CD4-positive, alpha-beta T cell (primary cell): ENCODE results near the gene CCL17. TPM values are rescaled to one million over a fixed set of nuclear protein-coding genes. Genes with fewer than 3 reads are reported as not detected.

Experiments
- ATAC-seq: fragments of 200-7000 bp; cut with Tn5 transposase; one replicate; pipeline ENCODE4 v1.10.0; 2022; ENCODE audit warnings: mild to moderate bottlenecking; ENCODE audit not compliant: poor library complexity
- CTCF ChIA-PET: fragments of 350-600 bp; sonication (Branson Sonifier 250); formaldehyde crosslinking; loops from one replicate; lab custom pipeline; 2021; ENCODE audit warnings: antibody characterized with exemption, inconsistent platforms; lab: Charles Lee
- POLR2A ChIA-PET: fragments of 350-600 bp; sonication (Branson Sonifier 250); formaldehyde crosslinking; loops from one replicate; lab custom pipeline; 2021; ENCODE audit warnings: antibody characterized with exemption, inconsistent platforms; lab: Charles Lee
- DNase-seq, 14 experiments: peaks; one replicate each; pipeline ENCODE4 v3.0.0-alpha.2; 2013 to 2020; ENCODE audit warnings: mixed read lengths in 2 of 14
- H3K27ac ChIP-seq, 2 donors: one replicate each; pipeline versions ENCODE4 v1.5.1 to v1.7.0; 2013; ENCODE audit warnings: low read length in 2 of 2, low read depth in 1 of 2, mild to moderate bottlenecking in 1 of 2
- H3K27me3 ChIP-seq, 2 experiments: 1 replicate in 1 of 2; 2 replicates in 1 of 2; pipeline versions ENCODE4 v1.6.1 to v1.7.0; 2013; ENCODE audit warnings: low read length in 2 of 2, control low read depth in 1 of 2, mild to moderate bottlenecking in 1 of 2, moderate library complexity in 1 of 2; ENCODE audit not compliant: insufficient read depth in 2 of 2, control insufficient read depth in 1 of 2
- H3K36me3 ChIP-seq: one replicate; pipeline ENCODE4 v1.6.1; 2013; ENCODE audit warnings: low read length, control low read depth; ENCODE audit not compliant: insufficient read depth
- H3K4me1 ChIP-seq: one replicate; pipeline ENCODE4 v1.6.1; 2013; ENCODE audit warnings: low read length, control low read depth; ENCODE audit not compliant: insufficient read depth
- H3K4me3 ChIP-seq: one replicate; pipeline ENCODE4 v1.5.1; 2013; ENCODE audit warnings: mild to moderate bottlenecking, low read length, moderate library complexity
- H3K9me3 ChIP-seq, 2 experiments: 1 replicate in 1 of 2; 2 replicates in 1 of 2; pipeline versions ENCODE4 v1.6.1 to v1.7.0; 2013; ENCODE audit warnings: low read length in 2 of 2, mild to moderate bottlenecking in 2 of 2, control low read depth in 1 of 2, moderate library complexity in 1 of 2; ENCODE audit not compliant: control insufficient read depth in 1 of 2, insufficient read depth in 1 of 2
- H3K27ac Mint-ChIP-seq: one replicate; pipeline ENCODE4 v1.8.0; 2020; ENCODE audit warnings: mixed read lengths
- H3K27me3 Mint-ChIP-seq: one replicate; pipeline ENCODE4 v1.8.0; 2021; ENCODE audit warnings: mixed read lengths
- H3K36me3 Mint-ChIP-seq: one replicate; pipeline ENCODE4 v1.8.0; 2021; ENCODE audit warnings: low read depth, mixed read lengths
- H3K4me1 Mint-ChIP-seq: one replicate; pipeline ENCODE4 v1.8.0; 2021; ENCODE audit warnings: low read depth, mixed read lengths
- H3K4me3 Mint-ChIP-seq: one replicate; pipeline ENCODE4 v1.8.0; 2020; ENCODE audit warnings: mild to moderate bottlenecking, mixed read lengths
- H3K9me3 Mint-ChIP-seq: one replicate; pipeline ENCODE4 v1.8.0; 2020; ENCODE audit warnings: mixed read lengths
- CTCF ChIP-seq: fragments of 200-600 bp; IDR thresholded peaks from one replicate; pipeline ENCODE4 v1.8.0; 2022; ENCODE audit warnings: antibody characterized with exemption, mild to moderate bottlenecking
- intact Hi-C, 2 experiments: fragments of 100-400 bp; cut with DNase I in 1 of 2; cut with micrococcal nuclease in 1 of 2; formaldehyde crosslinking; loops; one replicate each; pipeline versions ENCODE4 v1.15.1 to v1.9.0; 2023 to 2025; cut with DNase I, micrococcal nuclease
- total RNA-seq, 174 experiments: library from RNA in 2 of 174; stranded (reverse) in 2 of 174; gene quantifications; one replicate each; pipeline ENCODE4 v1.2.3 and lab custom pipeline; 2021 to 2026

CCL17 gene
- total RNA-seq, 2 experiments from 2014 or later, result not detected

GRCh38 chr16:57386381-57386951 lies 18.1 kb upstream of the CCL17 start:
- DNase-seq, result no peak
- POLR2A ChIA-PET, result no interaction called here
- intact Hi-C loops, result no loop called here
- Histone ChIP-seq H3K4me1 (no peaks in the 10 kb centered on the region), H3K27ac (no peak overlapping the region), H3K36me3 (no peaks in the 10 kb centered on the region), H3K4me3 (no peak overlapping the region), H3K9me3 (no peaks in the 10 kb centered on the region), H3K27me3 (peaks cover 0 to 2% of the 10 kb centered on the region in 2 experiments)
- no peaks in the 10 kb centered on the region for H3K9me3 Mint-ChIP-seq
- no peak overlapping the region for H3K4me3 Mint-ChIP-seq
- CTCF ChIA-PET, result no interaction called here
- H3K27me3 Mint-ChIP-seq, result no peaks in the 10 kb centered on the region
- no peak for ATAC-seq
- H3K36me3 Mint-ChIP-seq, result no peaks in the 10 kb centered on the region
- no peaks in the 10 kb centered on the region for H3K4me1 Mint-ChIP-seq
- TF ChIP-seq CTCF, result no peak
- no peak overlapping the region for H3K27ac Mint-ChIP-seq

- Histone ChIP-seq H3K27me3 (peaks cover 0 to 2% of the 10 kb centered on the region in 2 experiments), H3K9me3 (no peaks in the 10 kb centered on the region), H3K36me3 (no peaks in the 10 kb centered on the region), H3K4me1 (no peaks in the 10 kb centered on the region), H3K27ac (no peak overlapping the region), H3K4me3 (no peak overlapping the region)
- Mint-ChIP-seq H3K4me3 (no peak overlapping the region), H3K36me3 (no peaks in the 10 kb centered on the region), H3K9me3 (no peaks in the 10 kb centered on the region), H3K4me1 (no peaks in the 10 kb centered on the region), H3K27ac (no peak overlapping the region), H3K27me3 (no peaks in the 10 kb centered on the region)
- POLR2A ChIA-PET, result no interaction called here
- ATAC-seq (no peak), DNase-seq (no peak)
- TF ChIP-seq CTCF, result no peak
- CTCF ChIA-PET, result no interaction called here
- intact Hi-C loops, result loop anchor here in 1 of 2 experiments (2.0 kb wide), 1 partner anchor 19 kb away; no protein-coding TSS in a partner anchor
Measured at GRCh38 chr16:57387598-57388354, 16.8 kb upstream of the CCL17 start.

- POLR2A ChIA-PET, result no interaction called here
- intact Hi-C loops, result loop anchor here in 1 of 2 experiments (2.0 kb wide), 1 partner anchor 20 kb away; no protein-coding TSS in a partner anchor
- no peak for ATAC-seq
Measured at GRCh38 chr16:57388359-57389086, 16.0 kb upstream of the CCL17 start.

More at GRCh38 chr16:57388359-57389086, 16.0 kb upstream of the CCL17 start:
- Mint-ChIP-seq H3K4me1 (no peaks in the 10 kb centered on the region), H3K4me3 (no peak overlapping the region), H3K27ac (no peak overlapping the region), H3K27me3 (no peaks in the 10 kb centered on the region), H3K9me3 (no peaks in the 10 kb centered on the region), H3K36me3 (no peaks in the 10 kb centered on the region)
- Histone ChIP-seq H3K27me3 (peaks cover 0 to 2% of the 10 kb centered on the region in 2 experiments), H3K4me3 (no peak overlapping the region), H3K36me3 (no peaks in the 10 kb centered on the region), H3K27ac (no peak overlapping the region), H3K4me1 (no peaks in the 10 kb centered on the region), H3K9me3 (no peaks in the 10 kb centered on the region)
- CTCF ChIA-PET, result no interaction called here
- DNase-seq, result no peak
- TF ChIP-seq CTCF, result no peak
